Posterior vena cava (tissue), 2 donors: ENCODE results near the gene DOCK9. TPM values are rescaled to one million over a fixed set of nuclear protein-coding genes. Genes with fewer than 3 reads are reported as not detected.

ENCODE experiments used
- DNase-seq: peaks from one replicate; pipeline ENCODE4 v3.0.0-alpha.2; 2020; ENCODE audit warnings: low spot score
- intact Hi-C, 2 donors: fragments of 100-400 bp; cut with DNase I; formaldehyde crosslinking; loops; one replicate each; pipeline versions ENCODE4 v1.14.1 to v1.14.2; 2022 to 2023
- total RNA-seq, 2 donors: library from RNA; stranded (reverse); fragmentation: NEBNext Ultra II Directional; extraction: Animal tissue kit (Norgen Biotek cat#: 25700); gene quantifications; one replicate each; pipeline ENCODE4 v1.2.1, GENCODE V29; 2021
- donor health status: DM: yes; HTN: yes; CAD: no.
- donor health status: DM: yes; HTN: yes; CAD: no.

The DOCK9 gene
- total RNA-seq, 2 donors from 2014 or later, result 85.3 to 91.7 TPM

DNA sequence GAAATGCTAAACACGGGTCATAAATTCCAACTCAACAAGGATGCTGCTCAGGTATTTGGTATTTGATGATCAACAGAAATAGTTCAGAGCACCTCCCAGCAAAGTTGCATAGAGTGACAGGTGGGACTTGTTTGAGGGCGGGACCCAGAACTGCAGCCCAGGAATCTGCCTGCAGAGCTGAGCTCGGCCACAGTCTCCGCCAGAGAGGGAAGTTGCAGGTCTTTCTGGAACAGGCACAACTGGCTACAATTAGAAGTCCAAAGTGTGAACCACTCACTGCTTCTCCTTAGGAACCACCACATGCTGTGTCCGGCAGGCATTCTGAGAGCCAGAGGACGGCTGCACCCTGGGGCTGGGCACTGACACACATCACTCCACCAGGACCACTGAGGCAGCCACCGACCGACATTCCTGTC is 226.5 kb downstream of the DOCK9 start:
- intact Hi-C loops, result no loop called here
- no peak for DNase-seq

DNA sequence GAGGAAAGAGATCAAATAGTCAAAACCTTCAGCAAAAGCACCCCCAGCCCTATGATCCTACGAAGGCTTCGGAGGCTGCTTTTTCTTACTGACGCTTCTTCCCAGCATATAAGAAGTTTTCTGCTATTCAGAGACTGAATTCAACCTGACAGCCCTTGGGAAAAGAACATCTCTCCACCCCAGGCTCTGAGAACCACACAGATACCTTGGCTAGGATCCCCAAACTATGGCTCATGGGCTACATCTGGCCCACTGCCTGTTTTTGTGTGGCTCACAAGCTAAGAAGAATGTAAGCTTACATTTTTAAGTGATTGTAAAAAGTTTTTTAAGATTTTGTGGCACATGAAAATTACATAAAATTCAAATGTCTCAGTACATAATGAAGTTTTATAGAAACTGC is 228.4 kb downstream of the DOCK9 start:
- intact Hi-C loops, result no loop called here
- no peak for DNase-seq

DNA sequence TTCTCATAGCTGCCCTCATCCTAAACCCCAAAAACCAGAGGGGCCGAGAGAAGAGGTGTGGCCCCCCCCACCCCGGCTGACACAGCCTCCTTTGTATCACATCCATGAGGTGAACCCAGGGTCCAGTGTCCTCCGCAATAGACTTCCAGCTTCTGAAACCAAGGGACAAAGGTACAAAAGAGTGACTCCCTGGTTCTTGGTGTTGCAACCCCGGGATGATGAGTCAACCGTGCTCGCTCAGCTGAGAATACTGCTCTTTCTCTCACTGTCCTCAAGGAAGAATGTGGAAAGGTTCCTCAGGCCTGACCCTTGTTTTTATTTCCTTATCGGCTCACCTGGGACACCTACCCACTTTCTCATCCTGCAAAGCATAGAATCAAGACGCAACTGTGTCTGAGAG is 230.9 kb downstream of the DOCK9 start:
- intact Hi-C loops, result no loop called here
- DNase-seq, result no peak

Other genes starting within 250 kb of the DOCK9 start
- under 1 TPM in 1 of 2 donors, not detected in 1; 0.19 TPM for gene SLC15A1, start 225.4 kb downstream of the DOCK9 start, total RNA-seq
- 10 to 100 TPM; 38.2 to 41.4 TPM for gene UBAC2, start 222.8 kb upstream of the DOCK9 start, total RNA-seq